ENCODE results near the gene SIK3.
A peak's percentile ranks its signal among the peaks of the same experiment; 100 is the strongest.

The SIK3 gene

DNA sequence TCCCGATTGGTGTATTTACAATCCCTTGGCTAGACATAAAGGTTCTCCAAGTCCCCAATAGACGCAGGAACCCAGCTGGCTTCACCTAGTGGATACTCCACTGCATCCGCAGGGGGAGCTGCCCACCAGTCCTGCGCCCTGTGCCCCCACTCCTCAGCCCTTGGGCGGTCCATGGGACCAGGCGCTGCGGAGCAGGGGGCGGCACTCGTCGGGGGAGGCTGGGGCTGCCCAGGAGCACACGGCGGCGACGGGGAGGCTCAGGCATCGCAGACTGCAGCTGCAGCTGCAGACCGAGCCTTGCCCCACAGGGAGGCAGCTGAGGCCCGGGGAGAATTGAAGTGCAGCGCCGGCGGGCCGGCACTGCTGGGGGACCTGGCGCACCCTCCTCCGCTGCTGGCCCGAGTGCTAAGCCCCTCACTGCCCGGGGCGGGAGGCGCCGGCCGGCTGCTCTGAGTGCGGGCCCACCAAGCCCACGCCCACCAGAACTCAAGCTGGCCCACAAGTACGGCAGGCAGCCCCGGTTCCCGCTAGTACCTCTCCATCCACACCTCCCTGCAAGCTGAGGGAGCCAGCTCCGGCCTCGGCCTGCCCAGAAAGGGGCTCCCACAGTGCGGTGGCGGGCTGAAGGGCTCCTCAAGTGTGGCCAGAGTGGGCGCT lies 12.2 kb upstream of the SIK3 start:
- no peak for DNase-seq (ENCODE audit: low read depth, low spot score)
- no peak for TF ChIP-seq EZH2 (IDR thresholded peaks at IDR 0.05)
- TF ChIP-seq FOXP2 (optimal IDR thresholded peaks at IDR 0.05; ENCODE audit: control extremely low read depth, extremely low read length, insufficient read depth): no peak
- TF ChIP-seq POLR2AphosphoS5 (IDR thresholded peaks at IDR 0.05; ENCODE audit: borderline replicate concordance, low read depth, low read length): no peak
- Histone ChIP-seq H3K4me3 (no peak overlapping the region), H3K9ac (ENCODE audit: insufficient read length) (no peak overlapping the region), H3K27ac (no peak overlapping the region), H3K36me3 (ENCODE audit: insufficient read depth, low read length) (no peaks in the 10 kb centered on the region), H3K9me3 (ENCODE audit: low read depth, low read length) (no peaks in the 10 kb centered on the region)

DNA sequence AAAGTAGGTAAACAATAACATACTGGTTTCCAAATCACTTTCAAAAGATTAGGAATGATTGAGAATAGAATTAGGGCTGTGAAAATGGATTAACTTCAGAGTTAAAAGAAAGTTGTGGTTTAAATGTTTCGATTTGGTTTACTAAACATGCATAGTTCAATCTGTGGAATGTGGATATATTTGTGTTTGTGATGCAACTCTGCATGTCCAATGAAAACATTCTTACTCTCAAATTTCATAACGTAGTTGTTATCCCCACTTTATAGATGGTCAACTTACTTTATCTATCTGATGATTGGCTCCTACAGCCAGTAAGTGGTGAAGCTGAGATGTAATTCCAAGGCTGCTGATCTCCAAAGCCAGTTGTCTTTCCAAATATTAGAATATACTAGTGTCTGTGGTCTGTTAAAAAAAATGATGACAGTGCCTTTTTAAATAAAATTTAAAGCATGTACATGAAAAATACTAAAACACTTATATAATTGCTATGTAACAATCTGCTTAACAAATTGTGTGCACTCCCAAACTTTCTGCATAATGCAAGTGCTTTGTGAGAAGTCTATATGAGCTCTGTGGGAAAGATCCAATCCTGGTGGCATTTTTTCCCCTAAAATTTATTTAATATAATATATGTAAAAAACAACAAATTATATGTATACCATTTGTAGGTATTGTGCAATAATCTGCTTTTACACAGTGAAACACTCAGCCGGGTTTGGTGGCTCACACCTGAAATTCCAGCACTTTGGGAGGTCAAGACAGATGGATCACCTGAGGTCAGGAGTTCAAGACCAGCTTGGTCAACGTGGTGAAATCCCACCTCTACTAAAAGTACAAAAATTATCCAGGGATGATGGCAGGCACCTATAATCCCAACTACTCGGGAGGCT lies 9.7 kb upstream of the SIK3 start:
- Histone ChIP-seq H3K9me3 (ENCODE audit: low read depth, low read length) (no peaks in the 10 kb centered on the region), H3K9ac (ENCODE audit: insufficient read length) (no peak overlapping the region), H3K36me3 (ENCODE audit: insufficient read depth, low read length) (no peaks in the 10 kb centered on the region), H3K4me3 (no peak overlapping the region), H3K27ac (no peak overlapping the region)
- no peak for TF ChIP-seq POLR2AphosphoS5 (IDR thresholded peaks at IDR 0.05; ENCODE audit: borderline replicate concordance, low read depth, low read length)
- no peak for TF ChIP-seq EZH2 (IDR thresholded peaks at IDR 0.05)
- TF ChIP-seq FOXP2 (optimal IDR thresholded peaks at IDR 0.05; ENCODE audit: control extremely low read depth, extremely low read length, insufficient read depth): no peak
- DNase-seq (ENCODE audit: low read depth, low spot score): no peak

DNA sequence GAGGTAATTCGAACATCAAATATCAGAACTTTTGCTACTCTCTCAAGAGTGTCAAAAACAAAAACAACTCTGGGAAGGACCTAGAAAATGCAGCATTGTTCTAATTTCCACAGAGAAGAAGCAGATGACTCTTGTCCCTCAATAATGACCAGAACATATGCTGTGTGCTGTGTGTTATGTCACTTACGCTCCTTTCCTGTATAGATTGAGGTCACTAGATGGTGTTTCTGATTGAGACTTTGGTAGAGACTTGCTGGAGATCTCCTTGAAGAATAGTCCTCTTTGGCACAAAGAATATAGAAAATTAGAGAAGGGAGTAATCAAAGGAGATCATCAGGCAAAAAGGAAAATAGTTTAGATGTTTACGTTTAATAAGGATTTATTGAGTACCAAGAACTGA lies 2.3 kb upstream of the SIK3 start:
- Histone ChIP-seq H3K9ac (ENCODE audit: insufficient read length) (no peak overlapping the region), H3K36me3 (ENCODE audit: insufficient read depth, low read length) (no peaks in the 10 kb centered on the region), H3K9me3 (ENCODE audit: low read depth, low read length) (no peaks in the 10 kb centered on the region), H3K4me3 (no peak overlapping the region), H3K27ac (no peak overlapping the region)
- no peak for DNase-seq (ENCODE audit: low read depth, low spot score)
- TF ChIP-seq POLR2AphosphoS5 (IDR thresholded peaks at IDR 0.05; ENCODE audit: borderline replicate concordance, low read depth, low read length) (no peak), EZH2 (IDR thresholded peaks at IDR 0.05) (no peak), FOXP2 (optimal IDR thresholded peaks at IDR 0.05; ENCODE audit: control extremely low read depth, extremely low read length, insufficient read depth) (no peak)

DNA sequence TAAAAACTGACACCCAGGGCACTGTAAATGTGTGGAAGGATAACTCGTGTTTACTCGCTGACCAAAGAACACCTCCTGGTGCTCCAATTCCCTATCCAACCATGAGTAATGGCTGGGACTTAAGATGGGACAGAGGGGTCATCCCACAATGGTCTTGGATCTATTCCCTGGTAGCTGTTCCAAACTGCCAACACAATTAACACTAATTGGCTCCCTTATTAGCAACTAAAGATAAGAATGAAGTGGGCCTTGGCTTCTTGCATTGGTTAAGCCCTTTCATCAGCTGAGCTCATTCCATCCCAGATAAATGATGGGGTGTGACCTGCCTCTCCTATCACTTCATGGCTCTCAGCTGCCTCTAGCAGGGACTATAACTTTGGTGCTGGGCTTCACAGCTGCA lies 1.5 kb upstream of the SIK3 start:
- TF ChIP-seq FOXP2 (optimal IDR thresholded peaks at IDR 0.05; ENCODE audit: control extremely low read depth, extremely low read length, insufficient read depth) (no peak), POLR2AphosphoS5 (IDR thresholded peaks at IDR 0.05; ENCODE audit: borderline replicate concordance, low read depth, low read length) (no peak), EZH2 (IDR thresholded peaks at IDR 0.05) (no peak)
- Histone ChIP-seq H3K9ac (ENCODE audit: insufficient read length) (no peak overlapping the region), H3K9me3 (ENCODE audit: low read depth, low read length) (no peaks in the 10 kb centered on the region), H3K36me3 (ENCODE audit: insufficient read depth, low read length) (no peaks in the 10 kb centered on the region), H3K27ac (no peak overlapping the region), H3K4me3 (no peak overlapping the region)
- no peak for DNase-seq (ENCODE audit: low read depth, low spot score)

DNA sequence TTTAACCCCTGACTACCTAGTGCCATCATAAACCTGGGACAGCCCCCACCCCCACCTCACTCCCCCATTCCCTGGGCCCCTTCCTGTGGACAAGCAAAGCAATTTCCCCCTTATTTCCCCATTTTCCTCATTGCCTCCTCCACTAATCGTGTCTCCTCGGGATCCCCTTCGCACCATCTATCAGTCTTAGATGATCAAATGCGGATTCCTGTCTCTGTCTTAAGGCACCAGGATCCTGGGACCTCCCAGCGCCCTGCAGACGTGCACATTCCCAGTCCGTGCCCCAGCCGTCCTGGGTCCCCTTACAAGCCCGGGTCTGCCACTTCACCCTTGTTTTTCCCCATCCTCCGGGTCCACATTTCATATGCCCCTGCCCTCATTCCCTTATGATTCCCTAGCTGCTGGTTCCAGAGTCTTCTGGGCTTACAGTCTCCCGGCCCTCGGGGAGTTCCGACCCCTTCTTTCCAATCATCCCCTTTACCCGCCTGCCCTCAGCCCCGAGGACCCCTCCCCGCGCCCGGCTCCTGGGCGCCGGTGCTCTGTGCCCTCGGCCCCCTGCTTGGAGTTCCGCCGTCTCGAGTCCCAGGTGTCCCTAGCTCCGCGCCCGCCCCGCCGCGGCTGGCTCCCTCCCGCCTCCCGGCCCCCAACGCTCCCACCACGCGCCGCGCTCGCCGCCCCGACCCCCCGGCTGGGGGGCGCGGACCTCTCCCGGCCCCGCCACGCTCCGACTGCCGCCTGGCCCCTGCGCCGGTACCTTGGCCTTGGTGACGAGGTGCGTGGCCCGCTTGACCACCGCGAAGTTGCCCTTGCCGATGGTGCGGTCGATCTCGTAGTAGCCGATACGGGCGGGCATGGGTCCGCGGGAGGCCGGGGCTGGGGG lies 599 bp downstream of the SIK3 start:
- no peak for DNase-seq (ENCODE audit: low read depth, low spot score)
- H3K9ac ChIP-seq (ENCODE audit: insufficient read length): peak overlapping the region; percentile 93

DNA sequence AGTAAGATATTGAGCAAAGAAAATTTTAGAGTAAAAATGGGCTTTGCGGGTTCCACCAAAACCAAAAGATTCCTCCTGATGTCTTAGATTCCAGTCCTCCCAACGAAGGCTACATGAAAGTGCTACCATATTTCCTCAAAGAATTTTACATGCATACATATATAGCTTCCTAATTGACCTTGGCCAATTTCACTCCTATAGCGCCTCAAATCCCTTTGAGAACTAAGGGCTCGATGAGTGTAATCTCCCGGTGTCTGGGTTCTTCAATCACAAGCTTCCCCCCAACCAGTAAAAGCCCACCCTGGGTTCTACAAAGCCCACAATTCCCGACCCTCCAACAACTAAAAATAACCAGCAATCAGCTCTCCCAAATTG lies 1.2 kb downstream of the SIK3 start:
- H3K4me3 ChIP-seq: peak overlapping the region; percentile 78
- H3K9me3 ChIP-seq (ENCODE audit: low read depth, low read length): no peaks in the 10 kb centered on the region
- no peaks in the 10 kb centered on the region for H3K36me3 ChIP-seq (ENCODE audit: insufficient read depth, low read length)
- DNase-seq (ENCODE audit: low read depth, low spot score): no peak
- peak overlapping the region; percentile 75 for H3K27ac ChIP-seq
- H3K9ac ChIP-seq (ENCODE audit: insufficient read length): peak overlapping the region; percentile 93
- no peak for TF ChIP-seq EZH2 (IDR thresholded peaks at IDR 0.05)
- TF ChIP-seq POLR2AphosphoS5 (IDR thresholded peaks at IDR 0.05; ENCODE audit: borderline replicate concordance, low read depth, low read length): no peak
- TF ChIP-seq FOXP2 (optimal IDR thresholded peaks at IDR 0.05; ENCODE audit: control extremely low read depth, extremely low read length, insufficient read depth): no peak

More for the DNA sequence above, 599 bp downstream of the SIK3 start:
- TF ChIP-seq EZH2 (IDR thresholded peaks at IDR 0.05) (no peak), POLR2AphosphoS5 (IDR thresholded peaks at IDR 0.05; ENCODE audit: borderline replicate concordance, low read depth, low read length) (no peak), FOXP2 (optimal IDR thresholded peaks at IDR 0.05; ENCODE audit: control extremely low read depth, extremely low read length, insufficient read depth) (no peak)
- H3K27ac ChIP-seq: peak overlapping the region; percentile 75
- peak overlapping the region; percentile 78 for H3K4me3 ChIP-seq
- no peaks in the 10 kb centered on the region for H3K36me3 ChIP-seq (ENCODE audit: insufficient read depth, low read length)
- H3K9me3 ChIP-seq (ENCODE audit: low read depth, low read length): no peaks in the 10 kb centered on the region

DNA sequence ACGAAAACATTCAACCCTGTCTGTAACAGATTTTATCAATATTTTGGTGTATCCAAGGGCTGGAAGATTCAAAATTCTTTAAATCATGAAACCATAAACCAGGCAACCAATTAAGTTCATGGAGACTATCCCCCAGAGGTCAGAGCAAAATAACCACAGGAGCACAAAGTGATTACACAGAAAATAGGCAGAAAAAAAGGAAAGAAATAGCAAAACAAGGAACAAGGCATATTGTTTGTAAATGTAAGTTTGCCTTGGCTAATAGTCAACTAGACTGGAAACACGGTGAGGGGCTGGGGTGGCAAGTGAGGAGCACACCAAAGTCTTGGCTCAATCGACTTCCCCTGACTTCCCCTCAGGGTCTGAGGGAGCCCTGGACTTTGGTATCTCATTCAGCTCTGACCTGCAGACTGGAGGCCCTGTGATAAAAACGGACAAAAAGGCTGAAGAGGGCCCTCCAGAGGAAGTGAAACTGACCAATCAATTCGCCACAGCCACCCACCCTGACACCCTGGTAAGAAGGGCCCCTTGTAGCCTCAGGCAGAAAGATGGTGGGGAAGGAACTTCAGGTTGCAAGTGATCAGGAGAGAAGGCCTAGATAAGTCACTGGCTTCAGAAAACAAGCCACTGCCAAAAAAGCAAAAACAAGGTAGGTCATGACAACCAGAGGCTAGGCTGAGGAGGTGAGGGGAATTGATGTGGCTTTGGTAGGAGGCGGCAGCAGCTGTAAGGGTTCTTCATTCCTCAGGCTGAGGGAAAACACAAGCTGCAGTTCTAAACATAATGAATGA lies 1.8 kb downstream of the SIK3 start:
- no peak for DNase-seq (ENCODE audit: low read depth, low spot score)
- H3K27ac ChIP-seq: peak overlapping the region; percentile 75
- H3K4me3 ChIP-seq: peak overlapping the region; percentile 78
- H3K9me3 ChIP-seq (ENCODE audit: low read depth, low read length): no peaks in the 10 kb centered on the region
- H3K36me3 ChIP-seq (ENCODE audit: insufficient read depth, low read length): no peaks in the 10 kb centered on the region
- TF ChIP-seq POLR2AphosphoS5 (IDR thresholded peaks at IDR 0.05; ENCODE audit: borderline replicate concordance, low read depth, low read length) (no peak), FOXP2 (optimal IDR thresholded peaks at IDR 0.05; ENCODE audit: control extremely low read depth, extremely low read length, insufficient read depth) (no peak)
- peak overlapping the region; percentile 93 for H3K9ac ChIP-seq (ENCODE audit: insufficient read length)

Data from SK-N-MC (cell line).